ENCODE measurements around the gene ATP1A2. TPM values are rescaled to one million over a fixed set of nuclear protein-coding genes. Genes with fewer than 3 reads are reported as not detected.

The ATP1A2 gene
- total and polyA plus RNA-seq, 4 donors, result 0.09 to 1.5 (median 0.29) TPM

- Histone ChIP-seq H3K36me3 (ENCODE audit: control insufficient read depth in 4 of 4, insufficient read depth in 3 of 4, low read depth in 1 of 4, low read length in 3 of 4) (peaks cover 0 to 27% (median 14%) of the 10 kb centered on the region in 4 donors), H3K9me3 (ENCODE audit: control insufficient read depth in 4 of 4, low read length in 3 of 4) (no peaks in the 10 kb centered on the region), H3K27ac (ENCODE audit: low read depth in 1 of 2, low read length in 2 of 2) (no peak overlapping the region), H3K27me3 (ENCODE audit: control insufficient read depth in 4 of 4, insufficient read depth in 4 of 4, low read length in 3 of 4) (no peaks in the 10 kb centered on the region), H3K4me3 (ENCODE audit: low read depth in 1 of 3, low read length in 3 of 3) (no peak overlapping the region), H3K9ac (ENCODE audit: low read depth in 1 of 2, low read length in 2 of 2) (no peak overlapping the region), H3K4me1 (ENCODE audit: control insufficient read depth in 4 of 4, insufficient read depth in 4 of 4, low read length in 3 of 4) (peaks cover 30 to 53% (median 47%) of the 10 kb centered on the region in 4 donors)
- TF ChIP-seq EGR1 (IDR thresholded peaks at IDR 0.05; ENCODE audit: low read depth in 2 of 2) (no peak), ATF3 (IDR thresholded peaks at IDR 0.05) (no peak)
- DNase-seq (ENCODE audit: low spot score), result no peak
- WGBS, result 94% methylated on average over 32 of the region's 32 CpGs
Observed at GRCh38 chr1:160092366-160093068, 23.0 kb upstream of the ATP1A2 start.

GRCh38 chr1:160093069-160093395 lies 22.5 kb upstream of the ATP1A2 start:
- H3K9me3 ChIP-seq (ENCODE audit: control insufficient read depth in 4 of 4, low read length in 3 of 4), result no peaks in the 10 kb centered on the region
- H3K9ac ChIP-seq (ENCODE audit: low read depth in 1 of 2, low read length in 2 of 2), result no peak overlapping the region
- DNase-seq (ENCODE audit: low spot score), result no peak
- WGBS, result 88% methylated on average over 9 of the region's 9 CpGs
- peaks cover 32 to 58% (median 51%) of the 10 kb centered on the region in 4 donors for H3K4me1 ChIP-seq (ENCODE audit: control insufficient read depth in 4 of 4, insufficient read depth in 4 of 4, low read length in 3 of 4)
- H3K4me3 ChIP-seq (ENCODE audit: low read depth in 1 of 3, low read length in 3 of 3), result no peak overlapping the region
- TF ChIP-seq HNF4G (IDR thresholded peaks at IDR 0.05), result no peak
- TF ChIP-seq TAF1 (conservative IDR thresholded peaks at IDR 0.05), result no peak
- TF ChIP-seq GABPA (IDR thresholded peaks at IDR 0.05 in 1 of 2, conservative IDR thresholded peaks at IDR 0.05 in 1 of 2), result no peak
- H3K27me3 ChIP-seq (ENCODE audit: control insufficient read depth in 4 of 4, insufficient read depth in 4 of 4, low read length in 3 of 4), result no peaks in the 10 kb centered on the region
- H3K27ac ChIP-seq (ENCODE audit: low read depth in 1 of 2, low read length in 2 of 2), result no peak overlapping the region
- H3K36me3 ChIP-seq (ENCODE audit: control insufficient read depth in 4 of 4, insufficient read depth in 3 of 4, low read depth in 1 of 4, low read length in 3 of 4), result peaks cover 0 to 27% (median 14%) of the 10 kb centered on the region in 4 donors

GRCh38 chr1:160093624-160094290 lies 21.8 kb upstream of the ATP1A2 start:
- TF ChIP-seq NR2F2 (IDR thresholded peaks at IDR 0.05), result no peak
- TF ChIP-seq HNF4G (IDR thresholded peaks at IDR 0.05), result peak; percentile 65
- TF ChIP-seq RXRA (IDR thresholded peaks at IDR 0.05), result peak in 1 of 2 donors; percentile 59
- TF ChIP-seq RAD21 (IDR thresholded peaks at IDR 0.05), result no peak
- no peak for TF ChIP-seq JUND (IDR thresholded peaks at IDR 0.05)
- TF ChIP-seq FOXA2 (IDR thresholded peaks at IDR 0.05), result peak; percentile 39
- peak in 1 of 2 donors; percentile 64 for TF ChIP-seq GABPA (IDR thresholded peaks at IDR 0.05 in 1 of 2, conservative IDR thresholded peaks at IDR 0.05 in 1 of 2)
- no peak for TF ChIP-seq CTCF (IDR thresholded peaks at IDR 0.05; ENCODE audit: low read depth, low read length, missing input control)
- TF ChIP-seq EGR1 (IDR thresholded peaks at IDR 0.05; ENCODE audit: low read depth in 2 of 2), result no peak
- peak; percentile 90 for TF ChIP-seq HNF4A (conservative IDR thresholded peaks at IDR 0.05)
- TF ChIP-seq YY1 (IDR thresholded peaks at IDR 0.05), result no peak
- TF ChIP-seq MAX (IDR thresholded peaks at IDR 0.05), result no peak
- TF ChIP-seq FOXA1 (IDR thresholded peaks at IDR 0.05), result no peak
- WGBS, result 58% methylated on average over 21 of the region's 21 CpGs
- peaks cover 32 to 59% (median 52%) of the 10 kb centered on the region in 4 donors for H3K4me1 ChIP-seq (ENCODE audit: control insufficient read depth in 4 of 4, insufficient read depth in 4 of 4, low read length in 3 of 4)
- H3K27me3 ChIP-seq (ENCODE audit: control insufficient read depth in 4 of 4, insufficient read depth in 4 of 4, low read length in 3 of 4), result no peaks in the 10 kb centered on the region
- no peak overlapping the region for H3K4me3 ChIP-seq (ENCODE audit: low read depth in 1 of 3, low read length in 3 of 3)
- H3K9ac ChIP-seq (ENCODE audit: low read depth in 1 of 2, low read length in 2 of 2), result no peak overlapping the region
- peaks cover 0 to 22% (median 13%) of the 10 kb centered on the region in 4 donors for H3K36me3 ChIP-seq (ENCODE audit: control insufficient read depth in 4 of 4, insufficient read depth in 3 of 4, low read depth in 1 of 4, low read length in 3 of 4)
- peak overlapping the region; percentile 47 to 87 for H3K27ac ChIP-seq (ENCODE audit: low read depth in 1 of 2, low read length in 2 of 2)
- H3K9me3 ChIP-seq (ENCODE audit: control insufficient read depth in 4 of 4, low read length in 3 of 4), result no peaks in the 10 kb centered on the region
- DNase-seq (ENCODE audit: low spot score), result no peak
